M059J (cell line): Measurements from ENCODE around the gene MOXD1. TPM values are rescaled to one million over a fixed set of nuclear protein-coding genes. Genes with fewer than 3 reads are reported as not detected.

ENCODE experiments used
- total RNA-seq: library from RNA; depleted of rRNA; stranded (reverse); fragments of >200 nt; shearing (Covaris generic); gene quantifications from 2 replicates; pipeline ENCODE4 v1.2.3, GENCODE V29; 2014; rRNA removed

The MOXD1 gene
- total RNA-seq, 1 experiment from 2014 or later: 207 TPM

Other genes starting within 250 kb of the MOXD1 start
- 30.5 and 45.7 TPM in 2 replicates for gene STX7, start 111.6 kb upstream of the MOXD1 start, total RNA-seq
- gene TAAR9, start 136.8 kb upstream of the MOXD1 start, total RNA-seq: not detected in 2 replicates
- gene TAAR8, start 151.2 kb upstream of the MOXD1 start, total RNA-seq: not detected in 2 replicates
- gene TAAR6, start 168.8 kb upstream of the MOXD1 start, total RNA-seq: not detected in 2 replicates
- gene TAAR5, start 188.3 kb upstream of the MOXD1 start, total RNA-seq: not detected in 2 replicates
- not detected in 2 replicates for gene TAAR2, start 222.8 kb upstream of the MOXD1 start, total RNA-seq